Prostate gland (tissue), 2 donors: ENCODE measurements around the gene HCFC1. TPM values are rescaled to one million over a fixed set of nuclear protein-coding genes. Genes with fewer than 3 reads are reported as not detected.

ENCODE experiments used
- DNase-seq: peaks from one replicate; pipeline ENCODE4 v3.0.0-alpha.2; 2019; ENCODE audit warnings: low spot score
- H3K27ac ChIP-seq, 2 donors: fragments of 200-600 bp; sonication (generic); 2 replicates each; pipeline ENCODE4 v1.5.1; 2017 to 2019
- H3K27me3 ChIP-seq: fragments of 200-600 bp; sonication (generic); replicated peaks from 2 replicates; pipeline ENCODE4 v1.5.1; 2019; ENCODE audit not compliant: insufficient read depth
- H3K36me3 ChIP-seq, 2 donors: fragments of 200-600 bp; sonication (generic); 1 replicate in 1 of 2; 2 replicates in 1 of 2; pipeline versions ENCODE4 v1.5.1 to v1.8.1; 2017 to 2019
- H3K4me1 ChIP-seq: fragments of 200-600 bp; sonication (generic); replicated peaks from 2 replicates; pipeline ENCODE4 v1.5.1; 2019
- H3K4me3 ChIP-seq, 2 donors: fragments of 200-600 bp; sonication (generic); 2 replicates each; pipeline ENCODE4 v1.5.1; 2017 to 2019
- H3K9me3 ChIP-seq: fragments of 200-600 bp; sonication (generic); 2 replicates; pipeline ENCODE4 v1.5.1; 2017
- CTCF ChIP-seq, 4 experiments: fragments of 200-600 bp in 2 of 4; fragments of 450-650 bp in 2 of 4; sonication (generic) in 2 of 4; IDR thresholded peaks; 1 replicate in 3 of 4; 2 replicates in 1 of 4; pipeline ENCODE4 v1.5.1; 2016 to 2019; ENCODE audit warnings: antibody characterized with exemption in 4 of 4, mild to moderate bottlenecking in 2 of 4, moderate library complexity in 2 of 4
- POLR2A ChIP-seq: fragments of 450-650 bp; IDR thresholded peaks from one replicate; pipeline ENCODE4 v1.6.1; 2016; ENCODE audit warnings: antibody characterized with exemption, mild to moderate bottlenecking
- POLR2AphosphoS5 ChIP-seq: sonication (generic); formaldehyde crosslinking; IDR thresholded peaks from one replicate; pipeline ENCODE4 v1.6.1; 2017; ENCODE audit warnings: antibody characterized with exemption
- WGBS: methylation state at CpG from one replicate; pipeline ENCODE4 v1.1.5; 2018; 5-methylcytosine and 5-hydroxymethylcytosine counted together
- intact Hi-C: fragments of 100-400 bp; cut with DNase I; formaldehyde crosslinking; loops from one replicate; pipeline ENCODE4 v1.14.2; 2022
- total RNA-seq, 2 donors: library from RNA; depleted of rRNA; stranded (reverse); fragments of >200 nt; gene quantifications; one replicate each; pipeline ENCODE4 v1.1.0, GENCODE V29; 2016

Gene HCFC1
- total RNA-seq, 2 donors from 2014 or later, result 67.7 to 115 TPM

GRCh38 chrX:153937056-153937455 lies 34.6 kb downstream of the HCFC1 start:
- H3K36me3 ChIP-seq, result no peaks in the 10 kb centered on the region
- DNase-seq, result no peak
- no peak overlapping the region for H3K4me3 ChIP-seq
- TF ChIP-seq POLR2AphosphoS5, result no peak
- TF ChIP-seq CTCF (IDR thresholded peaks at IDR 0.05), result no peak
- no peak for TF ChIP-seq POLR2A
- 95% methylated on average over 3 of the region's 3 CpGs for WGBS
- intact Hi-C loops, result no loop called here
- H3K27ac ChIP-seq, result no peak overlapping the region
- no peaks in the 10 kb centered on the region for H3K27me3 ChIP-seq
- H3K4me1 ChIP-seq, result no peaks in the 10 kb centered on the region
- H3K9me3 ChIP-seq, result no peaks in the 10 kb centered on the region

DNA sequence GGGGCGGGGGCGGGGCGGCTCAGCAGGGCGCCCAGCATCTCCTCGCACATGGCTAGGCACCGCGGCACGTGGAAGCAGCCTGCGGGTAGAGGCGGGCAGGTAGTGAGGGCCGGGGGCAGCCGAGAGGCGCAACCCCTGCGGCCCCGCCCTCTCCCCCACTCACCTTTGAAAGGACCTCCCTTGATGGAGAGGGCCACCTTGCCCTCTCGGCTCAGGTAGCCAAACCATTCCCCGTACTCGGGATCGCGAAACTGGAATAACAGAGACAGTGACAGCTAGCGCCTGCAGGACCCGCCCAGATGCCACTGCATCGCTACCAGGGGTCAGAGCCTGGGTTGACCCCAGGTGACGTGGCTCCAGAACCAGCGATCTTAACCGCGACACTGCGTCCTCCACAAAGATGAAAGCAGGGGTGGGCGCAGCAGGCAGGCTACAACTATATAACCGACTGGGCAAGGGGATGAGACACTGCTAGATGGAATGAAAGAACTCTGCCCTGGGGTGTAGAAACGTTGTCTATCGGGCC lies 36.2 kb downstream of the HCFC1 start:
- H3K27ac ChIP-seq, result no peak overlapping the region
- no peaks in the 10 kb centered on the region for H3K36me3 ChIP-seq
- TF ChIP-seq POLR2A (no peak), CTCF (IDR thresholded peaks at IDR 0.05) (no peak), POLR2AphosphoS5 (no peak)
- DNase-seq, result no peak
- no peaks in the 10 kb centered on the region for H3K27me3 ChIP-seq
- intact Hi-C loops, result no loop called here
- WGBS, result 9% methylated on average over 15 of the region's 32 CpGs
- H3K4me1 ChIP-seq, result no peaks in the 10 kb centered on the region
- peak overlapping the region; percentile 44 to 56 for H3K4me3 ChIP-seq
- no peaks in the 10 kb centered on the region for H3K9me3 ChIP-seq

- Histone ChIP-seq H3K36me3 (no peaks in the 10 kb centered on the region), H3K27ac (no peak within 1 kb of the TSS), H3K9me3 (no peaks in the 10 kb centered on the region), H3K4me3 (peak within 1 kb of the TSS; percentile 44 to 56), H3K27me3 (no peaks in the 10 kb centered on the region), H3K4me1 (no peaks in the 10 kb centered on the region)
- WGBS, result no CpG with 5 or more reads among the region's 87 CpGs
- peak; percentile 49 for DNase-seq
- intact Hi-C loops, result no loop called here
- no peak for TF ChIP-seq POLR2A
- no peak for TF ChIP-seq POLR2AphosphoS5
- no peak for TF ChIP-seq CTCF (IDR thresholded peaks at IDR 0.05)
Observed at GRCh38 chrX:153934762-153935325, 36.8 kb downstream of the HCFC1 start, which contains the start of gene NAA10. Gene NAA10 (minus strand): TSS chrX:153935037. CDS start chrX:153934904, 133 bp downstream.

GRCh38 chrX:153934148-153934761 lies 37.4 kb downstream of the HCFC1 start:
- no peak for DNase-seq
- TF ChIP-seq CTCF (IDR thresholded peaks at IDR 0.05) (no peak), POLR2AphosphoS5 (no peak), POLR2A (no peak)
- Histone ChIP-seq H3K4me1 (no peaks in the 10 kb centered on the region), H3K27ac (no peak overlapping the region), H3K36me3 (no peaks in the 10 kb centered on the region), H3K4me3 (peak overlapping the region; percentile 44 to 56), H3K27me3 (no peaks in the 10 kb centered on the region), H3K9me3 (no peaks in the 10 kb centered on the region)
- intact Hi-C loops, result no loop called here
- 24% methylated on average over 6 of the region's 33 CpGs for WGBS

DNA sequence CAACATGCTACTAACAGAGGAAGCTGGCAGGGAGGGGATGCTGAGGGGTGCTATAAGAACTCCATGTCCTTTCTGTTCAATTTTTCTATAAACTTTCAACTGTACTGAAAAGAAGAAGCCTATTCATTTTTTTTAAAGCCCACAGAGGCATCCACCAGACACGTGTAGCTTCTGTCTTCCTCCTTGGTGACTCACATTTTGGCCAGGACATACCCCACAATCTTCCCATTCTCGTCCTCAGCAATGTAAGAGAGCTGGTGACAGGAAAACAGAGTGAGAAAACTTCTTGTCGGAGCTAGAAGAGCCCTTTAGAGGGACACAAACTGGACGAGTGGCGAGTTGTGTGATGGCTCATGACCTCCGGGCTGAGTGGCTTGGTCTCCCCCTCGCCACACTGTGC lies 37.9 kb downstream of the HCFC1 start:
- no peaks in the 10 kb centered on the region for H3K9me3 ChIP-seq
- intact Hi-C loops, result no loop called here
- TF ChIP-seq CTCF (IDR thresholded peaks at IDR 0.05) (no peak), POLR2A (no peak), POLR2AphosphoS5 (no peak)
- DNase-seq, result no peak
- H3K36me3 ChIP-seq, result no peaks in the 10 kb centered on the region
- no peaks in the 10 kb centered on the region for H3K4me1 ChIP-seq
- H3K27me3 ChIP-seq, result no peaks in the 10 kb centered on the region
- H3K4me3 ChIP-seq, result peak overlapping the region in 1 of 2 donors; percentile 56
- 43% methylated on average over 7 of the region's 7 CpGs for WGBS
- no peak overlapping the region for H3K27ac ChIP-seq
